Loucy (cell line): ENCODE data around the gene IL16.

Source experiments
- EZH2phosphoT487 ChIP-seq: fragments of 200-600 bp; IDR thresholded peaks from 2 replicates; pipeline ENCODE4 v1.6.1; 2018; ENCODE audit warnings: antibody characterized with exemption, mild to moderate bottlenecking, moderate library complexity, borderline replicate concordance
- TF ChIP-seq, protein P1 (sequence below): fragments of 200-600 bp; sonication (generic); conservative IDR thresholded peaks from 2 replicates; pipeline ENCODE4 v1.5.1; 2014; ENCODE audit warnings: mild to moderate bottlenecking, antibody characterized with exemption, low read length

DNA sequence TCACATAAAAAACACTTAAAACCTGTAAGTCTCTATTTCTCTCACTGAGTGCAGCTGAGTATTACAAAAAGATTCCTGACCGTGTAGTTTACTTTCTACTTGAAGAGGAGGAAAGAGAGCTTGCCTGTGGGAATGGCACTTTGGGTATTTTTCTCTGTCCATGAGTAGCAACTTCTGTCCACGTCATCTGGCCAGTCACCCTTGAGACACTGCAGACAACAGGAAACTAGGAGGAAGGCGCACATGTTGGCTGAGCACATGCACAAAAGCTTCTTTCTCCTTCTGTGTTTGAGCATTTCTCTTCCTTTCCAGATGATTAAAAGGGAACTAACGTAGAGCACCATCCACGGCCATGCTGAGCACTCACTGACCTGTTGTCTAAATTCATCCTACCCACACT lies 107.5 kb downstream of the IL16 start:
- TF ChIP-seq, protein P1, sequence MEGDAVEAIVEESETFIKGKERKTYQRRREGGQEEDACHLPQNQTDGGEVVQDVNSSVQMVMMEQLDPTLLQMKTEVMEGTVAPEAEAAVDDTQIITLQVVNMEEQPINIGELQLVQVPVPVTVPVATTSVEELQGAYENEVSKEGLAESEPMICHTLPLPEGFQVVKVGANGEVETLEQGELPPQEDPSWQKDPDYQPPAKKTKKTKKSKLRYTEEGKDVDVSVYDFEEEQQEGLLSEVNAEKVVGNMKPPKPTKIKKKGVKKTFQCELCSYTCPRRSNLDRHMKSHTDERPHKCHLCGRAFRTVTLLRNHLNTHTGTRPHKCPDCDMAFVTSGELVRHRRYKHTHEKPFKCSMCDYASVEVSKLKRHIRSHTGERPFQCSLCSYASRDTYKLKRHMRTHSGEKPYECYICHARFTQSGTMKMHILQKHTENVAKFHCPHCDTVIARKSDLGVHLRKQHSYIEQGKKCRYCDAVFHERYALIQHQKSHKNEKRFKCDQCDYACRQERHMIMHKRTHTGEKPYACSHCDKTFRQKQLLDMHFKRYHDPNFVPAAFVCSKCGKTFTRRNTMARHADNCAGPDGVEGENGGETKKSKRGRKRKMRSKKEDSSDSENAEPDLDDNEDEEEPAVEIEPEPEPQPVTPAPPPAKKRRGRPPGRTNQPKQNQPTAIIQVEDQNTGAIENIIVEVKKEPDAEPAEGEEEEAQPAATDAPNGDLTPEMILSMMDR, result no peak
- no peak for TF ChIP-seq EZH2phosphoT487
